Measurements from ENCODE around the gene MACROD1. TPM values are rescaled to one million over a fixed set of nuclear protein-coding genes. Genes with fewer than 3 reads are reported as not detected.

The MACROD1 gene
- polyA plus RNA-seq, 1 donor (not counting 4 experiments of a cell fraction or from before 2014, with no cell fraction given): 4.6 TPM

- Histone ChIP-seq H3K4me3 (ENCODE audit: control insufficient read depth in 2 of 3, extremely low read depth in 1 of 3, insufficient read depth in 2 of 3, low read depth in 1 of 3, low read length in 3 of 3) (no peak overlapping the region), H2AFZ (ENCODE audit: control insufficient read depth, low read length) (no peak overlapping the region), H3K27me3 (ENCODE audit: control insufficient read depth, extremely low read depth, insufficient read depth, low read length) (peaks cover 30% of the 10 kb centered on the region), H3K4me1 (ENCODE audit: control insufficient read depth, extremely low read depth, insufficient read depth, low read length) (peaks cover 16% of the 10 kb centered on the region), H3K4me2 (ENCODE audit: control insufficient read depth, extremely low read depth, insufficient read depth, low read depth, low read length) (no peak overlapping the region), H4K20me1 (ENCODE audit: control insufficient read depth, extremely low read depth, insufficient read depth, low read length) (peaks cover 6% of the 10 kb centered on the region), H3K9me3 (ENCODE audit: control insufficient read depth, low read depth, low read length) (no peaks in the 10 kb centered on the region), H3K36me3 (ENCODE audit: control insufficient read depth in 2 of 2, extremely low read depth in 1 of 2, insufficient read depth in 2 of 2, low read length in 2 of 2) (no peaks in the 10 kb centered on the region), H3K9me1 (ENCODE audit: control insufficient read depth, extremely low read depth, insufficient read depth, low read length) (no peaks in the 10 kb centered on the region), H3K27ac (ENCODE audit: control insufficient read depth, insufficient read depth, low read length) (no peak overlapping the region), H3K9ac (ENCODE audit: control insufficient read depth, extremely low read depth, insufficient read depth, low read length) (no peak overlapping the region), H3K79me2 (ENCODE audit: control insufficient read depth, insufficient read depth, low read length) (no peaks in the 10 kb centered on the region)
- FAIRE-seq: no peak
- dilution Hi-C loops (cut with MboI; ENCODE audit: extremely low pct_ligation_motif_present, low sequenced_read_pairs): loop anchor here (10.0 kb wide), 1 partner anchor 130 kb away; no protein-coding TSS in a partner anchor
- TF ChIP-seq CTCF (optimal IDR thresholded peaks at IDR 0.05 in 1 of 3, IDR thresholded peaks at IDR 0.05 in 1 of 3, conservative IDR thresholded peaks at IDR 0.05 in 1 of 3; ENCODE audit: extremely low read depth in 1 of 3, insufficient read depth in 2 of 3, low read length in 3 of 3) (no peak), EZH2 (IDR thresholded peaks at IDR 0.05; ENCODE audit: low read length) (no peak)
- no peak for DNase-seq (ENCODE audit: low read depth, low spot score)
Observed at GRCh38 chr11:64004590-64004984, 161.3 kb downstream of the MACROD1 start.

- no peak overlapping the region for H3K27ac ChIP-seq (ENCODE audit: control insufficient read depth, insufficient read depth, low read length)
- TF ChIP-seq EZH2 (IDR thresholded peaks at IDR 0.05; ENCODE audit: low read length) (no peak), CTCF (optimal IDR thresholded peaks at IDR 0.05 in 1 of 3, IDR thresholded peaks at IDR 0.05 in 1 of 3, conservative IDR thresholded peaks at IDR 0.05 in 1 of 3; ENCODE audit: extremely low read depth in 1 of 3, insufficient read depth in 2 of 3, low read length in 3 of 3) (no peak)
- peaks cover 24% of the 10 kb centered on the region for H3K27me3 ChIP-seq (ENCODE audit: control insufficient read depth, extremely low read depth, insufficient read depth, low read length)
- dilution Hi-C loops (cut with MboI; ENCODE audit: extremely low pct_ligation_motif_present, low sequenced_read_pairs): loop anchor here (10.0 kb wide), 1 partner anchor 131 kb away; no protein-coding TSS in a partner anchor
- H2AFZ ChIP-seq (ENCODE audit: control insufficient read depth, low read length): no peak overlapping the region
- no peaks in the 10 kb centered on the region for H3K9me3 ChIP-seq (ENCODE audit: control insufficient read depth, low read depth, low read length)
- DNase-seq (ENCODE audit: low read depth, low spot score) (no peak), FAIRE-seq (no peak)
- peaks cover 6% of the 10 kb centered on the region for H4K20me1 ChIP-seq (ENCODE audit: control insufficient read depth, extremely low read depth, insufficient read depth, low read length)
- H3K79me2 ChIP-seq (ENCODE audit: control insufficient read depth, insufficient read depth, low read length): no peaks in the 10 kb centered on the region
- peaks cover 18% of the 10 kb centered on the region for H3K4me1 ChIP-seq (ENCODE audit: control insufficient read depth, extremely low read depth, insufficient read depth, low read length)
- no peaks in the 10 kb centered on the region for H3K36me3 ChIP-seq (ENCODE audit: control insufficient read depth in 2 of 2, extremely low read depth in 1 of 2, insufficient read depth in 2 of 2, low read length in 2 of 2)
- no peak overlapping the region for H3K9ac ChIP-seq (ENCODE audit: control insufficient read depth, extremely low read depth, insufficient read depth, low read length)
- no peak overlapping the region for H3K4me3 ChIP-seq (ENCODE audit: control insufficient read depth in 2 of 3, extremely low read depth in 1 of 3, insufficient read depth in 2 of 3, low read depth in 1 of 3, low read length in 3 of 3)
- H3K4me2 ChIP-seq (ENCODE audit: control insufficient read depth, extremely low read depth, insufficient read depth, low read depth, low read length): no peak overlapping the region
- no peaks in the 10 kb centered on the region for H3K9me1 ChIP-seq (ENCODE audit: control insufficient read depth, extremely low read depth, insufficient read depth, low read length)
Observed at GRCh38 chr11:64003807-64004589, 161.9 kb downstream of the MACROD1 start.

All from keratinocyte (primary cell).